Activated naive CD4-positive, alpha-beta T cell treated with anti-CD3 and anti-CD28 coated beads, Interleukin-2, amount 10 ng/mL, durations not matched to agents 7 days and 5 days (primary cell): ENCODE measurements around the gene RCOR3.
"Not testable (repeated sequence)": the region's sequence is repeated elsewhere in the genome, so short reads cannot be mapped to it uniquely, and the experiment has no call there.

ENCODE experiments used
- CTCF ChIA-PET: fragments of 350-600 bp; sonication (Branson Sonifier 250); formaldehyde crosslinking; loops from one replicate; lab custom pipeline; 2021; ENCODE audit warnings: antibody characterized with exemption; lab: Charles Lee
- DNase-seq: peaks from one replicate; pipeline ENCODE4 v3.0.0-alpha.2; 2020
- H3K27ac Mint-ChIP-seq: one replicate; pipeline ENCODE4 v1.8.0; 2021; ENCODE audit warnings: mild to moderate bottlenecking, moderate library complexity, mixed read lengths
- H3K27me3 Mint-ChIP-seq: one replicate; pipeline ENCODE4 v1.8.0; 2021; ENCODE audit warnings: mild to moderate bottlenecking, mixed read lengths
- H3K36me3 Mint-ChIP-seq: one replicate; pipeline ENCODE4 v1.8.0; 2021; ENCODE audit warnings: mixed read lengths
- H3K4me1 Mint-ChIP-seq: one replicate; pipeline ENCODE4 v1.8.0; 2021; ENCODE audit warnings: mixed read lengths
- H3K4me3 Mint-ChIP-seq: one replicate; pipeline ENCODE4 v1.8.0; 2021; ENCODE audit warnings: mild to moderate bottlenecking, moderate library complexity, mixed read lengths
- H3K9me3 Mint-ChIP-seq: one replicate; pipeline ENCODE4 v1.8.0; 2021; ENCODE audit warnings: mixed read lengths

The RCOR3 gene

GRCh38 chr1:211258756-211259637 is at the start of gene RCOR3:
Gene RCOR3 (plus strand): TSS chr1:211259366. CDS start chr1:211259561, 195 bp downstream.
- peak within 1 kb of the TSS; percentile 96 for H3K27ac Mint-ChIP-seq
- H3K27me3 Mint-ChIP-seq, result peaks cover 10% of the 10 kb centered on the region

DNA sequence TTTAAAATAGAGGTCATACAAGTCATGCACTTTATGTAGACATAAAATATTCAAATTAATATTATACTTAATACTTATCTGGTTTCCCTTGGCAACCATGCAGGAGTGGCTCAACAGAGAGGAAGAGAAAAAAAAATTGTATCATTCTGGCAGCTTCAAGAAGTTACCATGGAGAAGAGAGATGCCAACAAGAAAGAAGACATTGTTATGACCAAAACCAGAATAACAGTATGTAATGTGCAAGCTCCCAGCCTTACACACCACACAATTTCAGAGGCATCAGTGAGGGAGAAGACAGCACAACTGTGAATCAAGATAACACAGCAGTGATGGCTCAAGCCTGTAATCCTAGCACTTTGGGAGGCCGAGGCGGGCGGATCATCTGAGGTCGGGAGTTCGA is 49.1 kb upstream of the RCOR3 start:
- H3K27ac Mint-ChIP-seq, result no peak overlapping the region
- no peak for DNase-seq
- no peak overlapping the region for H3K4me3 Mint-ChIP-seq
- no peaks in the 10 kb centered on the region for H3K4me1 Mint-ChIP-seq
- peaks cover 6% of the 10 kb centered on the region for H3K9me3 Mint-ChIP-seq
- peaks cover 2% of the 10 kb centered on the region for H3K36me3 Mint-ChIP-seq
- CTCF ChIA-PET, result no interaction called here
- H3K27me3 Mint-ChIP-seq, result no peaks in the 10 kb centered on the region

More at GRCh38 chr1:211258756-211259637, at the start of gene RCOR3:
- Mint-ChIP-seq H3K4me3 (peak within 1 kb of the TSS; percentile 77), H3K36me3 (peaks cover 14% of the 10 kb centered on the region), H3K4me1 (peaks cover 23% of the 10 kb centered on the region), H3K9me3 (no peaks in the 10 kb centered on the region)
- CTCF ChIA-PET, result interaction anchor here (1.0 to 2.0 kb wide), 2 partner anchors 30 to 124 kb away, joined by 3 to 5 read pairs; no protein-coding TSS in a partner anchor
- DNase-seq, result peak; percentile 94

DNA sequence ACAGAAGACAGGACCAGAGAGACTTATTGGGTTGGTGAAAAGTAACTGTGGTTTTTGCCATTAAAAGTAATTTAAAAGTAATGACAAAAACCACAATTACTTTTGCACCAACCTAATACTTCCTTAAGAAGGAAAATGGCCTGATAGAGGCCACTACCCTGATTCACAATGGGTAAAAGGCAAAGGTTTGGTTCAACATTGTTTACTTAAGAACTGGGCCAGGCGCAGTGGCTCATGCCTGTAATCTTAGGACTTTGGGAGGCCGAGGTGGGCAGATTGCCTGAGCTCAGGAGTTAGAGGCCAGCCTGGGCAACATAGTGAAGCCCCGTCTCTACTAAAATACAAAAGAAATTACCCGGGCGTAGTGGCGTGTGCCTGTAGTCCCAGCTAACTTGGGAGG is 48.2 kb upstream of the RCOR3 start:
- DNase-seq, result no peak
- H3K4me1 Mint-ChIP-seq, result no peaks in the 10 kb centered on the region
- CTCF ChIA-PET, result no interaction called here
- no peaks in the 10 kb centered on the region for H3K27me3 Mint-ChIP-seq
- peaks cover 6% of the 10 kb centered on the region for H3K9me3 Mint-ChIP-seq
- no peak overlapping the region for H3K27ac Mint-ChIP-seq
- H3K4me3 Mint-ChIP-seq, result no peak overlapping the region
- H3K36me3 Mint-ChIP-seq, result peaks cover 2% of the 10 kb centered on the region

DNA sequence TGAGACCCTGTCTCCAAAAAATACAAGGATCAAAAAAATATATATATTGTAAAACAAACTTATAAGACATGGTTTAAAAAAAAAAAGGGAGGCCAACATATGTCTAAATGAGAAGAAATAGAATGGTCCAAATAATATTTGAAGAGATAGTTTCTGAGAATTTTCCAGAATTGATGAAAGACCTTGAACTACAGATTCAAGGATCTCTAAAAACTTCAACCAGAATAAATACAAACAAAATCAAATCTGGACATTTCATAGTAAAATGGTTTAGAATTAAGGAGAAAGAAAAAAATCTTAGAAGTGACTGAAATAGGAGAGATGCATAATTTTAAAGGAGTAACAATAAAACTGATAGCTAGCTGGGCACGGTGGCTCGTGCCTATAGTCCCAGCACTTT is 45.5 kb upstream of the RCOR3 start:
- H3K27ac Mint-ChIP-seq, result no peak overlapping the region
- no peak for DNase-seq

DNA sequence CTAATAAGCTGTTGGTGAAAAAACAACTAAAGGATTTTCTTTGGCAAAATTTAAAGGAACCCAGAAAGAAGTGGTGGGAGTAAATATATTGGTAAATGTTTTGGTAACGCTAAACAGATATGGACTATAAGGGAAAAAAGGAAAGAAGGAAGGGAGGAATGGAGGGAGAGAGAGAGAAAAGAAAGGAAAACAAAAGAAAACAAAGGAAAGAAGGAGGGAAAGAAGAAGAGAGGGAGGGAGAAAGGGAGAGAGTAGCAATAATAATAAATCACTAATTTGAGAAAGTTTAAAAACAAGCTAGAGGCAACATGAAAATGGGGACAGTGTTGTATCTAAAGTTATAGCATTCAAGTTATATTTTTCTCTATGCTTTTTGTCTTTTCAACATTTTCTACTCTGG is 43.6 kb upstream of the RCOR3 start:
- CTCF ChIA-PET, result no interaction called here
- no peaks in the 10 kb centered on the region for H3K9me3 Mint-ChIP-seq
- no peak for DNase-seq
- H3K4me1 Mint-ChIP-seq, result no peaks in the 10 kb centered on the region
- H3K27me3 Mint-ChIP-seq, result peaks cover 4% of the 10 kb centered on the region
- no peak overlapping the region for H3K27ac Mint-ChIP-seq
- no peak overlapping the region for H3K4me3 Mint-ChIP-seq
- peaks cover 2% of the 10 kb centered on the region for H3K36me3 Mint-ChIP-seq

More for the DNA sequence above, 45.5 kb upstream of the RCOR3 start:
- Mint-ChIP-seq H3K9me3 (no peaks in the 10 kb centered on the region), H3K36me3 (peaks cover 2% of the 10 kb centered on the region), H3K4me3 (no peak overlapping the region), H3K4me1 (no peaks in the 10 kb centered on the region), H3K27me3 (no peaks in the 10 kb centered on the region)
- CTCF ChIA-PET, result no interaction called here

- CTCF ChIA-PET, result no interaction called here
Observed at GRCh38 chr1:211217392-211217791, 41.8 kb upstream of the RCOR3 start.

GRCh38 chr1:211222469-211223234 is 36.5 kb upstream of the RCOR3 start:
- H3K27ac Mint-ChIP-seq, H3K36me3 Mint-ChIP-seq, H3K9me3 Mint-ChIP-seq, H3K4me1 Mint-ChIP-seq, H3K27me3 Mint-ChIP-seq, DNase-seq, H3K4me3 Mint-ChIP-seq: not testable (repeated sequence)
- CTCF ChIA-PET, result interaction anchor here (0.6 kb wide), 1 partner anchor 910 kb away, joined by 3 read pairs; no protein-coding TSS in a partner anchor

More at GRCh38 chr1:211217392-211217791, 41.8 kb upstream of the RCOR3 start:
- H3K4me3 Mint-ChIP-seq, result no peak overlapping the region
- H3K9me3 Mint-ChIP-seq, result no peaks in the 10 kb centered on the region
- no peak overlapping the region for H3K27ac Mint-ChIP-seq
- no peaks in the 10 kb centered on the region for H3K4me1 Mint-ChIP-seq
- peaks cover 1% of the 10 kb centered on the region for H3K36me3 Mint-ChIP-seq
- peaks cover 4% of the 10 kb centered on the region for H3K27me3 Mint-ChIP-seq
- DNase-seq, result no peak

- peaks cover 26% of the 10 kb centered on the region for H3K4me1 Mint-ChIP-seq
- peak overlapping the region; percentile 65 for H3K27ac Mint-ChIP-seq
- H3K27me3 Mint-ChIP-seq, H3K36me3 Mint-ChIP-seq, H3K9me3 Mint-ChIP-seq: not testable (repeated sequence)
- peak; percentile 78 for DNase-seq
- CTCF ChIA-PET, result interaction anchor here (0.9 kb wide), 3 partner anchors 28 to 1540 kb away, joined by 3 read pairs; partner anchors contain the start of gene RCOR3
- H3K4me3 Mint-ChIP-seq, result peak overlapping the region; percentile 34
Observed at GRCh38 chr1:211228573-211229364, 30.4 kb upstream of the RCOR3 start.

GRCh38 chr1:211229365-211229759 is 29.8 kb upstream of the RCOR3 start:
- Mint-ChIP-seq H3K27me3 (peaks cover under 1% of the 10 kb centered on the region), H3K27ac (peak overlapping the region; percentile 65), H3K9me3 (peaks cover 7% of the 10 kb centered on the region), H3K4me3 (peak overlapping the region; percentile 34), H3K4me1 (peaks cover 26% of the 10 kb centered on the region), H3K36me3 (no peaks in the 10 kb centered on the region)
- no peak for DNase-seq
- CTCF ChIA-PET, result interaction anchor here (0.9 kb wide), 3 partner anchors 29 to 1539 kb away, joined by 3 read pairs; partner anchors contain the start of gene RCOR3

DNA sequence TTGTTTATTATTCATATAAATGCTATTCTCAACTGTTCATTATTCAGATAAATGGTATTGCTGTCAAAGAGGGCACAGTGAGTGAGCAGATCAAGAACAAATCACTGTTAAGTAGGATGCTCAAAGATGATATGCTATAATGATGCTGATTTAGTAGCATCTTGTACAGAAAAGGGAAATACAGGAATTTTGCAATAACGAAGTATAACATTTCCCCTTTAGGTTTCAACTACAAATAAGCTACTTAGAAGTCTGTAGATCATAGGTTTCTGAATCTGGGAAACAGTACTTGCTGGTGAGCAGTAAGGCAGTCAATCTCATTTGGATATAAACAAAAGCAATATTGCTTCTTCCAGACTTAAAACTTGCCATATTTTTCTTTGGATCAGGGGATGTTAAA is 27.3 kb upstream of the RCOR3 start:
- Mint-ChIP-seq H3K4me3 (no peak overlapping the region), H3K36me3 (no peaks in the 10 kb centered on the region), H3K27me3 (peaks cover 4% of the 10 kb centered on the region), H3K9me3 (peaks cover 7% of the 10 kb centered on the region), H3K27ac (no peak overlapping the region), H3K4me1 (peaks cover 26% of the 10 kb centered on the region)
- no peak for DNase-seq
- CTCF ChIA-PET, result no interaction called here

DNA sequence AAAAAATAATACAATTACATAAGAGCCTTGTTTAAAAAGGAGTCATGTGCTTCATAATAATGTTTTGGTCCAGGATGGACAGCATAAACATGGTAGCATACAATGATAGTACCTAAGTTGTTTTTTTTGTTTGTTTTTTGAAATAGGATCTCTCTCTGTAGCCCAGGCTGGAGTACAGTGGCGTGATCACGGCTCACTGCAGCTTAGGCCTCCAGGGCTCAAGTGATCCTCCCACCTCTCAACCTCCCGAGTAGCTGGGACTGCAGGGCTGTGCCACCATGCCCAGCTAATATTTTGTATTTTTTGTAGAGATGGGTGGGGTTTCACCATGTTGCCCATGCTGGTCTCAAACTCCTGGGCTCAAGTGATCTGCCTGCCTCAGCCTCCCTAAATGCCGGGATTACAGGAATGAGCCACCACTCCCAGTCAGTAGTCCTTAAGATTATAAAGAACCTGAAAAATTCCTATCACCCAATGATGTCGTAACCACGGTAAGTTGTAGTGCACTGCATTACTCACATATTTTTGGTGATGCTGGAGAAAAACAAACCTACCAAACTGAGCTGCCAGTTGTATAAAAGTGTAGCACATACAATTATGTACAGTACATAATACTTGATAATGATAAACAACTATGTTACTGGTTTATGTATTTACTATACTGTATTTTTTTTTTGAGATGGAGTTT is 22.4 kb upstream of the RCOR3 start:
- Mint-ChIP-seq H3K27me3 (peaks cover 4% of the 10 kb centered on the region), H3K27ac (no peak overlapping the region), H3K4me3 (no peak overlapping the region), H3K4me1 (no peaks in the 10 kb centered on the region), H3K9me3 (no peaks in the 10 kb centered on the region), H3K36me3 (no peaks in the 10 kb centered on the region)
- no peak for DNase-seq
- CTCF ChIA-PET, result no interaction called here

- H3K27me3 Mint-ChIP-seq, result peaks cover 4% of the 10 kb centered on the region
- DNase-seq, result no peak
- no peaks in the 10 kb centered on the region for H3K36me3 Mint-ChIP-seq
- H3K4me3 Mint-ChIP-seq, result no peak overlapping the region
- H3K27ac Mint-ChIP-seq, result no peak overlapping the region
- no peaks in the 10 kb centered on the region for H3K4me1 Mint-ChIP-seq
- no peaks in the 10 kb centered on the region for H3K9me3 Mint-ChIP-seq
- CTCF ChIA-PET, result no interaction called here
Observed at GRCh38 chr1:211237579-211237978, 21.6 kb upstream of the RCOR3 start.

DNA sequence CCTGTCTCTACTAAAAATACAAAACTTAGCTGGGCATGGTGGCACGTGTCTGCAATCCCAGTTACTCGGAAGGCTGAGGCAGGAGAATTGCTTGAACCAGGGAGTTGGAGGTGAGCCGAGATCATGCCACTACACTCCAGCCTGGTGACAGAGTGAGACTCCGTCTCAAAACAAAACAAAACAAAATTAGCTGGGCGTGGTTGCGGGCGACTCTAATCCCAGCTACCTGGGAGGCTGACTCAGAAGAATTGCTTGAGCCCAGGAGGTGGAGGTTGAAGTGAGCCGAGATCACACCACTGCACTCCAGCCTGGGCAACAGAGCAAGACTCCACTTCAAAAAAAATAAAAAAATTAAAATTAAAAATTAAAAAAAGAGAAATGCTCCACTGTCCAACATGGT is 18.6 kb upstream of the RCOR3 start:
- H3K9me3 Mint-ChIP-seq, CTCF ChIA-PET: not testable (repeated sequence)

More for the DNA sequence above, 18.6 kb upstream of the RCOR3 start:
- H3K4me1 Mint-ChIP-seq, H3K27me3 Mint-ChIP-seq, H3K4me3 Mint-ChIP-seq, DNase-seq, H3K27ac Mint-ChIP-seq, H3K36me3 Mint-ChIP-seq: not testable (repeated sequence)
